ENCODE measurements around the gene LRP1B.

- TF ChIP-seq CTCF (IDR thresholded peaks at IDR 0.05) (no peak), POLR2A (IDR thresholded peaks at IDR 0.05) (no peak)
Observed at GRCh38 chr2:140506606-140507005, 1624.2 kb downstream of the LRP1B start.
